SU-DHL-6 (cell line): ENCODE results near the gene NAA38.

Experiments
- CTCF ChIP-seq: fragments of 200-600 bp; sonication (generic); IDR thresholded peaks from one replicate; pipeline ENCODE4 v1.5.1; 2017; ENCODE audit warnings: antibody characterized with exemption, mild to moderate bottlenecking, low read length, moderate library complexity; ENCODE audit not compliant: insufficient read depth, poor library complexity, severe bottlenecking
- EZH2phosphoT487 ChIP-seq: fragments of 200-600 bp; sonication (generic), shearing (Covaris generic); conservative IDR thresholded peaks from 2 replicates; pipeline ENCODE4 v1.6.1; 2018; ENCODE audit warnings: mild to moderate bottlenecking, antibody characterized with exemption, low read length, moderate library complexity, mixed read lengths

GRCh38 chr17:7843257-7843535 lies 14.2 kb downstream of the NAA38 start:
- TF ChIP-seq EZH2phosphoT487 (no peak), CTCF (no peak)
